ENCODE measurements around the gene PLS3. TPM values are rescaled to one million over a fixed set of nuclear protein-coding genes. Genes with fewer than 3 reads are reported as not detected.

PLS3 gene
- total and polyA plus RNA-seq, 3 donors from 2014 or later: 26.6 to 49.2 (median 35.4) TPM

GRCh38 chrX:115595049-115595448, 34.1 kb downstream of the PLS3 start:
- no peaks in the 10 kb centered on the region for H3K36me3 ChIP-seq (ENCODE audit: low read depth, missing control alignments)
- 55 to 63% methylated on average over 2 of the region's 2 CpGs for WGBS, 2 donors
- no peak overlapping the region for H3K27ac ChIP-seq
- H3K9me3 ChIP-seq: no peaks in the 10 kb centered on the region
- intact Hi-C loops (cut with DNase I; ENCODE audit: low total_unique reads): no loop called here
- TF ChIP-seq POLR2A (IDR thresholded peaks at IDR 0.05) (no peak), CTCF (IDR thresholded peaks at IDR 0.05) (no peak)
- H3K4me1 ChIP-seq: no peaks in the 10 kb centered on the region
- DNase-seq: no peak
- no peak overlapping the region for H3K4me3 ChIP-seq
- no peaks in the 10 kb centered on the region for H3K27me3 ChIP-seq

GRCh38 chrX:115598556-115598955, 37.6 kb downstream of the PLS3 start:
- H3K4me3 ChIP-seq: no peak overlapping the region
- no peaks in the 10 kb centered on the region for H3K4me1 ChIP-seq
- H3K27ac ChIP-seq: no peak overlapping the region
- no peak for TF ChIP-seq CTCF (IDR thresholded peaks at IDR 0.05)
- H3K36me3 ChIP-seq (ENCODE audit: low read depth, missing control alignments): no peaks in the 10 kb centered on the region
- DNase-seq: no peak
- 79 to 93% methylated on average over 1 of the region's 1 CpG for WGBS, 2 donors
- H3K9me3 ChIP-seq: no peaks in the 10 kb centered on the region
- no peaks in the 10 kb centered on the region for H3K27me3 ChIP-seq
- intact Hi-C loops (cut with DNase I; ENCODE audit: low total_unique reads): no loop called here

GRCh38 chrX:115602308-115602707, 41.3 kb downstream of the PLS3 start:
- Histone ChIP-seq H3K4me1 (no peaks in the 10 kb centered on the region), H3K4me3 (no peak overlapping the region), H3K27me3 (no peaks in the 10 kb centered on the region), H3K27ac (no peak overlapping the region), H3K36me3 (ENCODE audit: low read depth, missing control alignments) (no peaks in the 10 kb centered on the region), H3K9me3 (no peaks in the 10 kb centered on the region)
- intact Hi-C loops (cut with DNase I; ENCODE audit: low total_unique reads): no loop called here
- TF ChIP-seq POLR2A (IDR thresholded peaks at IDR 0.05) (no peak), CTCF (IDR thresholded peaks at IDR 0.05) (no peak)
- DNase-seq: no peak

GRCh38 chrX:115602729-115603389, 41.9 kb downstream of the PLS3 start:
- Histone ChIP-seq H3K4me1 (no peaks in the 10 kb centered on the region), H3K36me3 (ENCODE audit: low read depth, missing control alignments) (no peaks in the 10 kb centered on the region), H3K27ac (no peak overlapping the region), H3K4me3 (no peak overlapping the region), H3K9me3 (no peaks in the 10 kb centered on the region), H3K27me3 (no peaks in the 10 kb centered on the region)
- WGBS, 2 donors: 80 to 89% methylated on average over 4 of the region's 4 CpGs
- TF ChIP-seq CTCF (IDR thresholded peaks at IDR 0.05) (no peak), POLR2A (IDR thresholded peaks at IDR 0.05) (no peak)
- no peak for DNase-seq
- intact Hi-C loops (cut with DNase I; ENCODE audit: low total_unique reads): no loop called here

- no peaks in the 10 kb centered on the region for H3K36me3 ChIP-seq (ENCODE audit: low read depth, missing control alignments)
- 92 to 100% methylated on average over 2 of the region's 2 CpGs for WGBS, 2 donors
- H3K4me3 ChIP-seq: no peak overlapping the region
- no peak for DNase-seq
- no peak overlapping the region for H3K27ac ChIP-seq
- no peak for TF ChIP-seq CTCF (IDR thresholded peaks at IDR 0.05)
- TF ChIP-seq POLR2A (IDR thresholded peaks at IDR 0.05): no peak
- intact Hi-C loops (cut with DNase I; ENCODE audit: low total_unique reads): no loop called here
- H3K27me3 ChIP-seq: no peaks in the 10 kb centered on the region
- no peaks in the 10 kb centered on the region for H3K9me3 ChIP-seq
- no peaks in the 10 kb centered on the region for H3K4me1 ChIP-seq
Measured at GRCh38 chrX:115603534-115604074, 42.6 kb downstream of the PLS3 start.
